OCI-LY3 (cell line): ENCODE results near the gene ANXA5.
"Not testable (repeated sequence)": the region's sequence is repeated elsewhere in the genome, so short reads cannot be mapped to it uniquely, and the experiment has no call there.

ENCODE experiments used
- H2AFZ ChIP-seq: fragments of 200-600, 300-600 bp; shearing (Covaris generic); 2 replicates; pipeline ENCODE4 v1.6.0; 2014; ENCODE audit warnings: antibody characterized with exemption, low read depth, low read length
- H3K27ac ChIP-seq: fragments of 200-600, 300-600 bp; sonication (generic); 2 replicates; pipeline ENCODE4 v1.5.1; 2014; ENCODE audit warnings: mild to moderate bottlenecking, low read length, moderate library complexity, mixed read lengths
- H3K27me3 ChIP-seq: fragments of 200-600, 300-600 bp; sonication (generic); 2 replicates; pipeline ENCODE4 v1.6.1; 2014; ENCODE audit warnings: low read depth, low read length, mixed read lengths
- H3K36me3 ChIP-seq: fragments of 200-600, 300-600 bp; sonication (generic); replicated peaks from 2 replicates; pipeline ENCODE3; 2014; ENCODE audit warnings: low read depth, low read length, mixed read lengths
- H3K4me1 ChIP-seq: fragments of 300-600, 200-600 bp; sonication (generic); 2 replicates; pipeline ENCODE4 v1.6.1; 2014; ENCODE audit warnings: low read length, mixed read lengths
- H3K4me2 ChIP-seq: fragments of 200-600, 300-600 bp; sonication (generic); 2 replicates; pipeline ENCODE4 v1.6.1; 2014; ENCODE audit warnings: low read length, mixed read lengths
- H3K4me3 ChIP-seq: fragments of 300-600, 200-600 bp; sonication (generic); 2 replicates; pipeline ENCODE4 v1.5.1; 2014; ENCODE audit warnings: antibody characterized with exemption, mild to moderate bottlenecking, low read length, moderate library complexity
- H3K79me2 ChIP-seq: fragments of 300-600, 200-600 bp; shearing (Covaris generic); 2 replicates; pipeline ENCODE4 v1.6.1; 2014; ENCODE audit warnings: mild to moderate bottlenecking, low read length, mixed read lengths
- H3K9ac ChIP-seq: fragments of 300-600, 200-600 bp; shearing (Covaris generic); 2 replicates; pipeline ENCODE4 v1.6.0; 2014; ENCODE audit warnings: mild to moderate bottlenecking, low read length, moderate library complexity
- H3K9me3 ChIP-seq: fragments of 200-600, 300-600 bp; shearing (Covaris generic); 2 replicates; pipeline ENCODE4 v1.6.1; 2014; ENCODE audit warnings: low read length, mixed read lengths; ENCODE audit not compliant: insufficient read depth
- H4K20me1 ChIP-seq: fragments of 200-600, 300-600 bp; sonication (generic); 2 replicates; pipeline ENCODE4 v1.6.1; 2016; ENCODE audit warnings: low read length, mixed read lengths; ENCODE audit not compliant: insufficient read depth
- CTCF ChIP-seq: fragments of 200-600, 300-600 bp; sonication (generic); IDR thresholded peaks from 2 replicates; pipeline ENCODE4 v1.5.1; 2014; ENCODE audit warnings: antibody characterized with exemption, low read length, low read depth
- EZH2phosphoT487 ChIP-seq: fragments of 200-600 bp; shearing (Covaris generic); IDR thresholded peaks from 2 replicates; pipeline ENCODE4 v1.6.1; 2018; ENCODE audit warnings: antibody characterized with exemption, mixed run types, low read depth

ANXA5 gene

GRCh38 chr4:121666091-121666679 lies 30.6 kb downstream of the ANXA5 start:
- Histone ChIP-seq H2AFZ (no peak overlapping the region), H3K79me2 (no peaks in the 10 kb centered on the region), H3K9ac (no peak overlapping the region), H3K27me3 (no peaks in the 10 kb centered on the region), H3K4me3 (no peak overlapping the region), H3K4me2 (no peak overlapping the region), H3K36me3 (peaks cover 31% of the 10 kb centered on the region), H3K27ac (no peak overlapping the region), H4K20me1 (no peaks in the 10 kb centered on the region), H3K4me1 (no peaks in the 10 kb centered on the region), H3K9me3 (no peaks in the 10 kb centered on the region)
- TF ChIP-seq EZH2phosphoT487 (no peak), CTCF (no peak)

GRCh38 chr4:121665371-121665770 lies 31.4 kb downstream of the ANXA5 start:
- Histone ChIP-seq H3K9ac (no peak overlapping the region), H2AFZ (no peak overlapping the region), H3K4me3 (no peak overlapping the region), H3K27me3 (no peaks in the 10 kb centered on the region), H3K4me1 (no peaks in the 10 kb centered on the region), H3K9me3 (no peaks in the 10 kb centered on the region), H3K36me3 (peaks cover 27% of the 10 kb centered on the region), H3K79me2 (no peaks in the 10 kb centered on the region), H3K4me2 (no peak overlapping the region), H4K20me1 (no peaks in the 10 kb centered on the region), H3K27ac (no peak overlapping the region)
- TF ChIP-seq CTCF (no peak), EZH2phosphoT487 (no peak)

GRCh38 chr4:121662225-121662624 lies 34.6 kb downstream of the ANXA5 start:
- H3K4me1 ChIP-seq: no peaks in the 10 kb centered on the region
- no peaks in the 10 kb centered on the region for H4K20me1 ChIP-seq
- TF ChIP-seq EZH2phosphoT487: no peak
- no peak for TF ChIP-seq CTCF
- H3K4me3 ChIP-seq: no peak overlapping the region
- H3K27me3 ChIP-seq: no peaks in the 10 kb centered on the region
- no peaks in the 10 kb centered on the region for H3K9me3 ChIP-seq
- no peak overlapping the region for H3K4me2 ChIP-seq
- peaks cover 10% of the 10 kb centered on the region for H3K36me3 ChIP-seq
- H3K79me2 ChIP-seq: no peaks in the 10 kb centered on the region
- no peak overlapping the region for H3K9ac ChIP-seq
- no peak overlapping the region for H3K27ac ChIP-seq
- H2AFZ ChIP-seq: no peak overlapping the region

GRCh38 chr4:121660175-121660933 lies 36.4 kb downstream of the ANXA5 start:
- not testable (repeated sequence) for H3K27ac ChIP-seq, H3K4me1 ChIP-seq, H2AFZ ChIP-seq, H3K36me3 ChIP-seq, H3K4me2 ChIP-seq, H3K9ac ChIP-seq, H4K20me1 ChIP-seq, H3K27me3 ChIP-seq, H3K4me3 ChIP-seq, H3K79me2 ChIP-seq, H3K9me3 ChIP-seq
